CD4-positive, alpha-beta T cell treated with Interferon alpha-2 for 1 hour (primary cell): ENCODE results near the gene CLASP1.

Experiments
- DNase-seq, 2 donors: peaks; one replicate each; pipeline ENCODE4 v3.0.0-alpha.2; 2020 to 2022

CLASP1 gene

DNA sequence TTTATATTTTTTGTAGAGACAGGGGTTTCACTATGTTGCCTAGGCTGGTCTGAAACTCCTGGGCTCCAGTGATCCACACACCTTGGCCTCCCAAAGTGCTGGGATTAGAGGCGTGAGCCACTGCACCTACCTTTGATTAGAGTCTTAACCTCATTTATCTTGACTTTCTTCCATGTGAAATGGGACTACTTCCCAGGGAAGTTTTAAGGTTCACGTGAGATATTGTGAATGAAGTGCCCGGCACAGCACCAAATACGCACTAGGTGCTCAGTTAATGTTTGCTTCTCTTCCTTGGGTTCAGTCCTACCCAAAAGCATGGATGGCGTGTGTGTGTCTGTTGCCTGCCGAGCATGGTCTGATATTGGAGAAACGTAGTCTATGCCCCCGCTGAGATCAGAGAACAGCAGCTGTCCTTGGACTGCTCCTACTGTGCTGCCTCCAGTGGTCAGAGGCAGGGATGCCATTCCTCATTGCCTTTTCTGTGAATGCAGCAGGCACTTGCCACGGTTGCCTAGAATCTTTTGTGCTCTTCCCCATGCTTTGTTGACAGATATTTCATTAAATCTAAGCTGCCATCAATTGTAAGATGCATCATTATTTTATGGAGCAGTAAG lies 351.9 kb downstream of the CLASP1 start:
- DNase-seq, result no peak

DNA sequence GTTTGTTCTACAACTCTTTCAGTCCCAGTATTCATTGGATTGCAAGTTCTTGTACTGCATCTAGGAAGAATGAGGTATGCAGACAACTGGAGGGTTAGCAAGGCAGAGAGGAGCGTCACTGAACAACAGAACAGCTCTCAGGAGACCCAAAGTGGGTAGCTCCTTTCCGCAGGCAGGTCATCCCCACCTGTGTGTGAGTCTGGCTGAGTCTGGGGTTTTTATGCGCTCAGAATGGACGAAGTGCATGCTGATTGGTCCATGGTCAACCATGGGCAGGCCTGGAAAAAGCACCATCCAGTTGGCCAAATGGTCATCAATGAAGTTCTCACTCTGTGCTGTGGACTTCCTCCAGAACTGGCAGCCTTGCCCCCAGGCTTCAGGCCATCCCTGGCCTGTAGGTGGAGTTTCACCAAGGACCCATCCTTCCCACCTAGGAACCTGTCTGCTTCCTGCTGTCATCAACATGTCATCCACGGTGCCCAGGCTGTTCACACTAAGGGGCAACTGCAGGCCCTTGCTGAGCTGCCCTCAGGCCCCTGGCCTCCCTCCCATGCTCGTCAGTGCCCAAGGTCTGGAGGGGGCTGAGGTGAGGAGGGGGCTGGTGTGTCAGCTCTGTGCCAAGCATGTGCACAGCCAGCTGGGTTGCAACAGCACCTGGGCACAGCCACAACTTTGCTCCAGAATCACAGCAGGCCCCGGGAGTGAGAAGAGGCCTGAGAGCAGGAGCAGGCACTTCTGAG lies 353.2 kb downstream of the CLASP1 start:
- no peak for DNase-seq

DNA sequence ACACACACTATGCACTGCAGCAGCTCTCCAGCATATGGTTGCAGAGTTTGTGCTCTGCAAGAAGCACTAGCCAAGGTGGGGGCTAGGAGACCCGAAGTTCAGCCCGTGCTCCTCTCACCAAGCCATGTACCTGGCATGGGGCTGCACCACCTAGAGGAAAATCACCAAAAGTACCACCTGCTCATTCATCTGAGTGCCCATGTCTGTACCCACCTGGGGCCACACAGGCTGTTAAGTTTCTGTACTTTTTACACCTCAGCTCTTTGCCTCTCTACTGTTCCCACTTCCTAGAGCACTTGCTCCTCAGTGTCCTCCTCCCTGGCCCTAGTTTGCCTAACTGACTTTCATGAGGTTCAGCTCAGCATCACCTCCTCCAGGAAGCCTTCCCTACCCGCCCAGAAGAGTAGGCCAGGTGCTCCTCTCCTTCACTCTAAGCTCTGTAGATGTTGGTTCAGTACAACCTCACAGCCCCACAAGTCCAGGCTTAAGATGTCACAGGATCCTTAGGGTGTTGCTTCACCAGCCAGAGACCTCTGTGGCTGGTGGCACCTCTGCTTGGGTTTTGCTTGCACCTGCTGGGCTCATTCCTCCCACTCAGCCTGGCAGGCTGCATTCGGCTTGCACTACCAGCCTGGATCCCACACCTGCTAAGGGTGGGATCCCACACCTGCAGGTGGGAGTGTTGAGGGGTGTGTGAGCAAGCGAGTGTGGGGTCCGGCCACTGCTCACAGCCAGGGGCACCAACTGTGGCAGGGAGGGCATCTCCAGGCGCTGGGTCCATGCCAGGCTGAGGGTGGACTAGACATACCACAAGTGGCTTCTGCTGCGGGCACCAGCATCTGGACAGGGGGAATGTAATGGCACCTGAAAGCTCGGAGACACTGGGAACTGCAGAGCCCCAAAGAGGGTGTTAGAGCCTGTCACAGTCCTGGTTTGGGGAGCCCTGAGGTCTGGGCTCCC lies 354.1 kb downstream of the CLASP1 start:
- DNase-seq, result no peak

DNA sequence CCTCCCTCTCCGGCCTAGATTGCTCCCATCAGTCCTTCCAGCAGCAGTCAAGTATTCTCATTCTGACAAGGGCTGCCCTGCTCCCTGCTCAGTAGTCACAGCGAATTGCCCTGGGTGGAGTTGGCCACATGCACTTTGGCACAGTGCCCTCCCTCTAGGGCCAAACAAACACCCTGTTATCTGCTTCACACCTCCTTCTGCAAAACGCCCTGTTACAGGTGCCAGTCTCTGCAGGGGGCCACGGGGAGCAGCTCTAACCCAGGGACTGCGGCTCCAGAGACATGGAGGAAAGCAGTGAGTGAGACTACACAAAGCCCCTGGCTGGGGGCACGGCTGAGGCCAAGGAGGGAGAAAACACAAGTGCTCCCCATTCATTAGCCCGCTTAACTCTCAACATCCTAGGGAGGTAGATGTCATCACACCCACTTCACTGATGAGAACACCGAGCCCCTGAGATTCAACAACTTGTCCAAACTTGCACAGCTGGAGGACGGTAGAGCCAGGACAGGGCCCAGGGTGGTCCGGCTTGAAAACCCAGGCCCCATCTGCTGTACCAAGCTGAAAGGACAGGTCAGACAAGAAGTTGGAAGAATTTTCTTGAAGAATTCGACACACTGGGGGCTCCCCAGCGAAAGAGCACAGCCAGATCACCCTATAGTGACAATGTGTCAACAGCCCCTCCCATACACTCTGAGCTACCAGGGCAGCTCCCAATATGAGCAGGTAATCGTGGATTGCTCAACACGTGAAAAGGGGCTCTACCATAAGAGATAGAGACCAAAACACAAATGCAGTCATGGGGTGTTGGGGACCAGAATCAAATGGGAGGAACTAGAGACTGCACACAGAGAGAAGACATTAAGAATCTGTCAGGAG lies 355.6 kb downstream of the CLASP1 start:
- DNase-seq, result no peak

DNA sequence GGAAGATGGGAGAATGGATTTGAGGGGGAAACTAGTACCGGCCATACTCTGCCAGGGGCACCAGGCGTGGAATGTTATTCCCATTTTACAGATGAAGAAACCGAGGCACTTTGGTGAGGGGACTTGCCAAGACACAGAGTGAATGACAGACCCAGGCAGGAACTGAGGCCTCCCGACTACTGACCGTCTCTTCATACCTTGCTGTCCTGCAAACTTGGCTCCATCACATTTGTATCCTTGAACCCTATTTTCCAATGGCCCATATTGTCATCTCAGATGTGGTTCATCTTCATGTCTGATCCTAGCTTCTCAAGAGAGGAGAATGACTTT lies 358.0 kb downstream of the CLASP1 start:
- DNase-seq, result no peak

GRCh38 chr2:121289271-121289670 lies 360.0 kb downstream of the CLASP1 start:
- no peak for DNase-seq

- no peak for DNase-seq
These were observed 360.6 kb downstream of the CLASP1 start for GRCh38 chr2:121288454-121289231.

DNA sequence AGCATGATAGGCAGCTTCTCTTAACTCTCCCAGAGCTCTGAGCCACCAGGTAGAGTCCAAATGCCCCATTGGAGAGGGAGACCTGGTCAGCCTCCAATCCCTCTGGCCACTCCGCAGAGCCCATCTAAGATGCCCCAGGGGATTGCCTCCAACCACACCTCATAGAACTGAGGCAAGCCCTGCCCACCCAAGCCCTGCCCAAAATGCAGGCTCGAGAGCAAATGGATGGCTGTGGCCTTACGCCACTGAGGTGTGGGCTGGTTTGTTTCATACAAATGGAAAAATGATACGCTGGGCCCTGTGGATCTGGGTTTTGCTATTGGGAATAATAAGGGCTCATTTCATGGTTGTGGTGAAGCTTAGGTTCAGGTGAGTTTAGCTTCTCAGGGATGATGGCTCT lies 361.3 kb downstream of the CLASP1 start:
- DNase-seq, result no peak
